ENCODE results near the gene SH3TC1. TPM values are rescaled to one million over a fixed set of nuclear protein-coding genes. Genes with fewer than 3 reads are reported as not detected.

SH3TC1 gene
- total and polyA plus RNA-seq, 2 of the 8 experiments (the other 6 are each of a cell fraction or from before 2014, with no cell fraction given): 0.15 TPM; not detected in 1

DNA sequence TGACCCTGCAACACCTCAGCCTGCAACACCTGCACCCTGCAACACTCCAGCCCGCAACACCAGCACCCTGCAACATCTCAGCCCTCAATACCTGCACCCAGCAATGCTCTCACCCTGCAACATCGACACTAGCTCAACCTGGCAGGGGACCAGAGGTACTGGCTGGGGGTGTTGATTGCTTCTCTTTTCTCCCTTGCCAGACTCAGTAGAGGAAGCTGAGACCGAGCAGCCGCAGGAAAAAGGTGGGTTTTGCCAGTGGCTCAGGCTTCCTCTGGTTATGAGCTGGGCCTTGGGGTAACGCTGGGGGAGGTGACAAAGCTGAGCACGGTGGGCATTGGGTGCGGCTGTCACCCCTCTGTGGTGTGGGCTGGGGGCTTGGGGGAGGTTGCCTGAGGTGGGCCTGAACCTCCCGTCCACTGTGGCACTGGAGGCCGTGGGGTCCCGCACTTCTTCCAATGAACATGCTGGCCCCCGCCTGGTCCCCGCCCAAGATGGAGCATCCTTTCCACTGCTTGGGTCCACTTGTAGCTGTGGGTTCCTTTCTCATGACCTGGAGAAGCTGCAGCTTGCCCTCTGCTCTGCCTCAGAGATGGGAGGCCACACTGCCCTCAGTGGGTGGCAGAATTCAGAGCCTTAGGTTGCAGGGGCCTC, 26.0 kb downstream of the SH3TC1 start:
- no peaks in the 10 kb centered on the region for H3K36me3 ChIP-seq (ENCODE audit: control insufficient read depth in 2 of 4, insufficient read depth in 4 of 4, low read length in 3 of 4)
- H3K23me2 ChIP-seq (ENCODE audit: low read depth, low read length): no peaks in the 10 kb centered on the region; the same call in 1 of the 2 replicates
- H3K56ac ChIP-seq (replicated peaks; ENCODE audit: insufficient read length, low read depth, low read length): peak overlapping the region; percentile 1
- H2BK12ac ChIP-seq (ENCODE audit: low read depth, low read length): peak overlapping the region; percentile 90; the same call in 1 of the 2 replicates
- no peak overlapping the region for H3K4me2 ChIP-seq (ENCODE audit: insufficient read depth in 1 of 2, low read depth in 2 of 2, low read length in 2 of 2)
- H3K79me1 ChIP-seq (ENCODE audit: low read depth, low read length): no peaks in the 10 kb centered on the region
- H2BK120ac ChIP-seq (replicated peaks; ENCODE audit: low read depth, low read length): peak overlapping the region; percentile 63
- no peak overlapping the region for H3K9ac ChIP-seq (replicated peaks in 1 of 4; ENCODE audit: extremely low read depth in 1 of 4, low read depth in 3 of 4, low read length in 3 of 4)
- H4K8ac ChIP-seq (ENCODE audit: extremely low read depth, insufficient read depth, low read length): no peak overlapping the region; the same call in 1 of the 2 replicates
- H4K91ac ChIP-seq (replicated peaks; ENCODE audit: insufficient read length, low read length): peak overlapping the region; percentile 88
- CTCF ChIA-PET (ENCODE audit: partially characterized antibody): interaction anchor here (0.7 to 5.3 kb wide), 15 partner anchors 8 to 230 kb away, joined by 3 to 27 read pairs (median 3); no protein-coding TSS in a partner anchor
- H2BK5ac ChIP-seq (ENCODE audit: low read depth, low read length): peak overlapping the region; percentile 88; the same call in 1 of the 2 replicates
- H3K4me3 ChIP-seq (ENCODE audit: extremely low read depth in 1 of 4, insufficient read depth in 2 of 4, low read depth in 3 of 4, low read length in 4 of 4): no peak overlapping the region
- H2AK5ac ChIP-seq (ENCODE audit: low read depth, low read length): 0 out of 2 replicates have a peak overlapping the region, but pooled peaks have one; percentile 39
- H3K27ac ChIP-seq (ENCODE audit: low read depth, low read length): peak overlapping the region; percentile 7; the same call in 1 of the 2 replicates
- POLR2A ChIA-PET (ENCODE audit: partially characterized antibody): interaction anchor here (0.6 kb wide), 1 partner anchor 40 kb away, joined by 3 read pairs; no protein-coding TSS in a partner anchor
- H3K9me3 ChIP-seq (ENCODE audit: insufficient read depth in 2 of 2, low read depth in 1 of 2, low read length in 1 of 2): no peaks in the 10 kb centered on the region
- no peak for DNase-seq (ENCODE audit: low read depth in 1 of 2, low spot score in 2 of 2)
- H3K18ac ChIP-seq (ENCODE audit: extremely low read depth, low read length): peak overlapping the region; percentile 81; the same call in 1 of the 2 replicates
- H2BK20ac ChIP-seq (ENCODE audit: low read length): peak overlapping the region; percentile 90
- no peaks in the 10 kb centered on the region for H4K20me1 ChIP-seq (replicated peaks in 1 of 2; ENCODE audit: control insufficient read depth in 1 of 2, insufficient read depth in 2 of 2, low read length in 2 of 2)
- peak overlapping the region; percentile 62; the same call in 1 of the 2 replicates for H2AFZ ChIP-seq (ENCODE audit: low read length)
- peak overlapping the region; percentile 65; the same call in 1 of the 2 replicates for H2BK15ac ChIP-seq (ENCODE audit: low read length)
- H3K79me2 ChIP-seq (ENCODE audit: control insufficient read depth in 1 of 2, insufficient read depth in 2 of 2, low read length in 2 of 2): no peaks in the 10 kb centered on the region
- WGBS, 2 experiments (ENCODE audit: extremely low coverage in 1 of 2, insufficient coverage in 1 of 2, insufficient read length in 1 of 2, insufficient replicate concordance in 2 of 2, low coverage in 1 of 2, low lambda C conversion rate in 2 of 2, missing lambda C conversion rate in 1 of 2): 86% methylated on average over 12 of the region's 12 CpGs; no CpG with 5 or more reads in 1 of the 2 experiments
- no peak overlapping the region for H4K5ac ChIP-seq (ENCODE audit: insufficient read length, low read depth, low read length)
- no peak for FAIRE-seq
- H3K27me3 ChIP-seq (replicated peaks in 1 of 4; ENCODE audit: control insufficient read depth in 3 of 4, extremely low read depth in 1 of 4, insufficient read depth in 3 of 4, low read length in 3 of 4): no peaks in the 10 kb centered on the region; a peak in 1 of 7 replicates
- H3K4me1 ChIP-seq (replicated peaks in 1 of 4; ENCODE audit: control insufficient read depth in 3 of 4, insufficient read depth in 4 of 4, low read length in 3 of 4): peaks cover 6 to 17% (median 11%) of the 10 kb centered on the region in 4 experiments
- peak overlapping the region; percentile 74 for H3K4ac ChIP-seq (replicated peaks; ENCODE audit: insufficient read length, low read depth, low read length)
- H3K14ac ChIP-seq (ENCODE audit: insufficient read length): no peak overlapping the region
- H3K23ac ChIP-seq (ENCODE audit: insufficient read length): no peak overlapping the region
- no peak for TF ChIP-seq EP300 (IDR thresholded peaks at IDR 0.05; ENCODE audit: borderline replicate concordance in 1 of 2, low read depth in 2 of 2, low read length in 2 of 2)
- no peak for TF ChIP-seq TAF1 (IDR thresholded peaks at IDR 0.05; ENCODE audit: low read depth, low read length)
- TF ChIP-seq POU5F1 (IDR thresholded peaks at IDR 0.05; ENCODE audit: low read depth, low read length): no peak
- no peak for TF ChIP-seq SIN3A (conservative IDR thresholded peaks at IDR 0.05 in 1 of 2, IDR thresholded peaks at IDR 0.05 in 1 of 2; ENCODE audit: low read depth in 1 of 2, low read length in 2 of 2)
- TF ChIP-seq TCF12 (IDR thresholded peaks at IDR 0.05; ENCODE audit: low read depth, low read length): no peak
- no peak for TF ChIP-seq JUND (IDR thresholded peaks at IDR 0.05; ENCODE audit: low read length)
- TF ChIP-seq, protein P1, sequence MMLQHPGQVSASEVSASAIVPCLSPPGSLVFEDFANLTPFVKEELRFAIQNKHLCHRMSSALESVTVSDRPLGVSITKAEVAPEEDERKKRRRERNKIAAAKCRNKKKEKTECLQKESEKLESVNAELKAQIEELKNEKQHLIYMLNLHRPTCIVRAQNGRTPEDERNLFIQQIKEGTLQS (IDR thresholded peaks at IDR 0.05; ENCODE audit: insufficient read depth, low read depth, low read length): no peak
- no peak for TF ChIP-seq CEBPB (IDR thresholded peaks at IDR 0.05; ENCODE audit: low read depth, low read length)
- no peak for TF ChIP-seq BCL11A (IDR thresholded peaks at IDR 0.05; ENCODE audit: low read depth in 2 of 2, low read length in 2 of 2)
- TF ChIP-seq CBX8 (IDR thresholded peaks at IDR 0.05; ENCODE audit: borderline replicate concordance, low read depth, low read length): no peak
- TF ChIP-seq POLR2AphosphoS5 (IDR thresholded peaks at IDR 0.05; ENCODE audit: low read depth, low read length): no peak
- no peak for TF ChIP-seq YY1 (IDR thresholded peaks at IDR 0.05; ENCODE audit: low read depth, low read length)
